Colonic mucosa (tissue), 4 donors: ENCODE data around the gene SORT1. TPM values are rescaled to one million over a fixed set of nuclear protein-coding genes. Genes with fewer than 3 reads are reported as not detected.

ENCODE experiments used
- DNase-seq: peaks from one replicate; pipeline ENCODE4 v3.0.0-alpha.2; 2020
- H3K27ac ChIP-seq: fragments of 200-600 bp; one replicate; pipeline ENCODE4 v1.8.0; 2021
- H3K27me3 ChIP-seq: fragments of 200-600 bp; one replicate; pipeline ENCODE4 v1.8.0; 2021
- H3K36me3 ChIP-seq: fragments of 200-600 bp; one replicate; pipeline ENCODE4 v1.8.0; 2021
- H3K4me1 ChIP-seq: fragments of 200-600 bp; one replicate; pipeline ENCODE4 v1.8.0; 2021; ENCODE audit warnings: mild to moderate bottlenecking
- H3K4me3 ChIP-seq: fragments of 200-600 bp; one replicate; pipeline ENCODE4 v1.8.0; 2021
- H3K9ac ChIP-seq, 2 donors: one replicate each; pipeline ENCODE4 v1.7.0; 2013; ENCODE audit warnings: control low read depth in 2 of 2, low read depth in 2 of 2, low read length in 2 of 2
- H3K9me3 ChIP-seq: fragments of 200-600 bp; one replicate; pipeline ENCODE4 v1.8.0; 2021
- CTCF ChIP-seq: fragments of 200-600 bp; IDR thresholded peaks from one replicate; pipeline ENCODE4 v1.8.0; 2022; ENCODE audit warnings: antibody characterized with exemption, mild to moderate bottlenecking
- intact Hi-C: fragments of 100-400 bp; cut with DNase I; formaldehyde crosslinking; loops from one replicate; pipeline ENCODE4 v1.14.1; 2022
- total RNA-seq, 2 donors: library from RNA; stranded (reverse); fragmentation: NEBNext Ultra II Directional in 1 of 2; extraction: Animal tissue kit (Norgen Biotek cat#: 25700) in 1 of 2; gene quantifications; one replicate each; pipeline ENCODE4 v1.2.1, GENCODE V29; 2021
- donor health status: healthy.
- donor health status: DM: no; HTN: no; CAD: no.
- donor health status: DM: no; HTN: no; CAD: no.

SORT1 gene
- total RNA-seq, 2 donors from 2014 or later: 76.2 to 134 TPM

- no peaks in the 10 kb centered on the region for H3K36me3 ChIP-seq
- H3K9me3 ChIP-seq: no peaks in the 10 kb centered on the region
- no peak overlapping the region for H3K27ac ChIP-seq
- intact Hi-C loops: no loop called here
- no peak overlapping the region for H3K4me3 ChIP-seq
- no peaks in the 10 kb centered on the region for H3K27me3 ChIP-seq
- H3K9ac ChIP-seq: no peak overlapping the region
- no peaks in the 10 kb centered on the region for H3K4me1 ChIP-seq
- no peak for TF ChIP-seq CTCF
- DNase-seq: no peak
Measured at GRCh38 chr1:109356915-109357314, 40.8 kb downstream of the SORT1 start.

- Histone ChIP-seq H3K36me3 (no peaks in the 10 kb centered on the region), H3K4me3 (no peak overlapping the region), H3K4me1 (no peaks in the 10 kb centered on the region), H3K9ac (no peak overlapping the region), H3K27me3 (no peaks in the 10 kb centered on the region), H3K27ac (no peak overlapping the region), H3K9me3 (no peaks in the 10 kb centered on the region)
- intact Hi-C loops: no loop called here
- TF ChIP-seq CTCF: no peak
- no peak for DNase-seq
Measured at GRCh38 chr1:109356505-109356904, 41.2 kb downstream of the SORT1 start.

GRCh38 chr1:109354929-109355328 lies 42.8 kb downstream of the SORT1 start:
- no peak for DNase-seq
- Histone ChIP-seq H3K4me3 (no peak overlapping the region), H3K27ac (no peak overlapping the region), H3K4me1 (peaks cover 3% of the 10 kb centered on the region), H3K36me3 (no peaks in the 10 kb centered on the region), H3K27me3 (no peaks in the 10 kb centered on the region), H3K9ac (no peak overlapping the region), H3K9me3 (no peaks in the 10 kb centered on the region)
- intact Hi-C loops: loop anchor here (5.0 kb wide), 1 partner anchor 37 kb away; no protein-coding TSS in a partner anchor
- TF ChIP-seq CTCF: no peak

- peak; percentile 65 for DNase-seq
- H3K4me1 ChIP-seq: peaks cover 3% of the 10 kb centered on the region
- intact Hi-C loops: loop anchor here (5.0 kb wide), 1 partner anchor 41 kb away; no protein-coding TSS in a partner anchor
- H3K9me3 ChIP-seq: no peaks in the 10 kb centered on the region
- peak overlapping the region in 1 of 2 donors; percentile 59 for H3K9ac ChIP-seq
- no peak overlapping the region for H3K4me3 ChIP-seq
- no peaks in the 10 kb centered on the region for H3K27me3 ChIP-seq
- no peak for TF ChIP-seq CTCF
- peak overlapping the region; percentile 1 for H3K27ac ChIP-seq
- H3K36me3 ChIP-seq: no peaks in the 10 kb centered on the region
Measured at GRCh38 chr1:109351457-109351856, 46.3 kb downstream of the SORT1 start.

GRCh38 chr1:109350655-109351054 lies 47.1 kb downstream of the SORT1 start:
- no peak overlapping the region for H3K27ac ChIP-seq
- intact Hi-C loops: loop anchor here (5.0 kb wide), 1 partner anchor 42 kb away; no protein-coding TSS in a partner anchor

More at GRCh38 chr1:109350655-109351054, 47.1 kb downstream of the SORT1 start:
- Histone ChIP-seq H3K9me3 (no peaks in the 10 kb centered on the region), H3K4me3 (no peak overlapping the region), H3K36me3 (no peaks in the 10 kb centered on the region), H3K9ac (no peak overlapping the region), H3K4me1 (peaks cover 3% of the 10 kb centered on the region), H3K27me3 (no peaks in the 10 kb centered on the region)
- no peak for DNase-seq
- TF ChIP-seq CTCF: no peak
